Smooth muscle cell (in vitro differentiated cells): ENCODE measurements around the gene PDC. TPM values are rescaled to one million over a fixed set of nuclear protein-coding genes. Genes with fewer than 3 reads are reported as not detected.

Experiments
- DNase-seq: peaks from one replicate; lab custom pipeline; 2025; ENCODE audit not compliant: unreplicated experiment; lab: John Stamatoyannopoulos, UW
- H2AFZ ChIP-seq: fragments of 200-600 bp; sonication (generic); 2 replicates; pipeline ENCODE4 v1.6.0; 2016; ENCODE audit warnings: antibody characterized with exemption, low read depth, mild to moderate bottlenecking
- H3F3A ChIP-seq: fragments of 200-600 bp; sonication (generic); 2 replicates; pipeline ENCODE4 v1.6.0; 2017; ENCODE audit warnings: antibody characterized with exemption, low read depth
- H3K27ac ChIP-seq: fragments of 200-600 bp; sonication (generic); 2 replicates; pipeline ENCODE4 v1.5.1; 2016; ENCODE audit warnings: low read depth, mild to moderate bottlenecking
- H3K27me3 ChIP-seq: fragments of 200-600 bp; sonication (generic); 2 replicates; pipeline ENCODE4 v1.6.1; 2016; ENCODE audit warnings: low read depth, mild to moderate bottlenecking
- H3K36me3 ChIP-seq: fragments of 200-600 bp; sonication (generic); 2 replicates; pipeline ENCODE4 v1.5.1; 2016; ENCODE audit warnings: low read depth
- H3K4me1 ChIP-seq: fragments of 200-600 bp; sonication (generic); 2 replicates; pipeline ENCODE4 v1.5.1; 2016; ENCODE audit warnings: low read depth
- H3K4me2 ChIP-seq: fragments of 200-600 bp; sonication (generic); 2 replicates; pipeline ENCODE4 v1.6.0; 2016; ENCODE audit warnings: mild to moderate bottlenecking
- H3K4me3 ChIP-seq: fragments of 200-600 bp; sonication (generic); 2 replicates; pipeline ENCODE4 v1.5.1; 2016; ENCODE audit warnings: mild to moderate bottlenecking
- H3K79me2 ChIP-seq: fragments of 200-600 bp; sonication (generic); 2 replicates; pipeline ENCODE4 v1.6.0; 2016; ENCODE audit warnings: low read depth, mild to moderate bottlenecking
- H3K9ac ChIP-seq: fragments of 200-600 bp; sonication (generic); 2 replicates; pipeline ENCODE4 v1.6.0; 2016; ENCODE audit warnings: low read depth
- H3K9me3 ChIP-seq: fragments of 200-600 bp; sonication (generic); replicated peaks from 2 replicates; pipeline ENCODE4 v1.5.1; 2016; ENCODE audit warnings: low read depth
- H4K20me1 ChIP-seq: fragments of 200-600 bp; sonication (generic); 2 replicates; pipeline ENCODE4 v1.6.0; 2016; ENCODE audit warnings: low read depth
- CTCF ChIP-seq: fragments of 200-600 bp; sonication (generic); IDR thresholded peaks from 2 replicates; pipeline ENCODE4 v1.5.1; 2017; ENCODE audit warnings: borderline replicate concordance, mild to moderate bottlenecking, antibody characterized with exemption; ENCODE audit not compliant: insufficient read depth, poor library complexity, severe bottlenecking
- WGBS: methylation state at CpG from one replicate; pipeline ENCODE4 v1.1.7; 2016; ENCODE audit warnings: low lambda C conversion rate; 5-methylcytosine and 5-hydroxymethylcytosine counted together
- polyA plus RNA-seq: library from polyadenylated mRNA; unstranded; fragments of >200 nt; fragmentation: Nextera tagmentation; extraction: Ambion mirVana; gene quantifications from 2 replicates; pipeline ENCODE4 v1.2.1, GENCODE V29; 2016
- total RNA-seq: library from RNA; depleted of rRNA; stranded (reverse); fragments of >200 nt; gene quantifications from 2 replicates; pipeline ENCODE4 v1.2.3, GENCODE V29; 2014

PDC gene
- total and polyA plus RNA-seq, 2 experiments from 2014 or later, result not detected

- no peak overlapping the region for H3K27ac ChIP-seq
- H4K20me1 ChIP-seq, result no peaks in the 10 kb centered on the region
- peaks cover 20% of the 10 kb centered on the region for H3K36me3 ChIP-seq
- H3K4me1 ChIP-seq, result no peaks in the 10 kb centered on the region
- no peak overlapping the region for H3K4me2 ChIP-seq
- no peaks in the 10 kb centered on the region for H3K79me2 ChIP-seq
- H3K4me3 ChIP-seq, result no peak overlapping the region
- no peaks in the 10 kb centered on the region for H3F3A ChIP-seq
- no peaks in the 10 kb centered on the region for H3K9me3 ChIP-seq
- H3K9ac ChIP-seq, result no peak overlapping the region
- no peak for DNase-seq
- H3K27me3 ChIP-seq, result no peaks in the 10 kb centered on the region
- TF ChIP-seq CTCF, result no peak
- no peak overlapping the region for H2AFZ ChIP-seq
These were observed 40.6 kb downstream of the PDC start for GRCh38 chr1:186420311-186420710.

GRCh38 chr1:186418503-186418902, 42.4 kb downstream of the PDC start:
- whole genome bisulfite sequencing, result 88% methylated on average over 4 of the region's 4 CpGs
- no peak overlapping the region for H3K9ac ChIP-seq
- no peaks in the 10 kb centered on the region for H3K4me1 ChIP-seq
- H2AFZ ChIP-seq, result no peak overlapping the region
- no peaks in the 10 kb centered on the region for H3K27me3 ChIP-seq
- no peak overlapping the region for H3K4me2 ChIP-seq
- no peak for DNase-seq
- H3F3A ChIP-seq, result no peaks in the 10 kb centered on the region
- no peaks in the 10 kb centered on the region for H4K20me1 ChIP-seq
- peaks cover 20% of the 10 kb centered on the region for H3K36me3 ChIP-seq
- no peak overlapping the region for H3K4me3 ChIP-seq
- no peaks in the 10 kb centered on the region for H3K79me2 ChIP-seq
- no peak for TF ChIP-seq CTCF
- H3K27ac ChIP-seq, result no peak overlapping the region
- H3K9me3 ChIP-seq, result no peaks in the 10 kb centered on the region

GRCh38 chr1:186413319-186413718, 47.6 kb downstream of the PDC start:
- Histone ChIP-seq H3K4me1 (no peaks in the 10 kb centered on the region), H3K36me3 (peaks cover 17% of the 10 kb centered on the region), H3K79me2 (no peaks in the 10 kb centered on the region), H2AFZ (no peak overlapping the region), H3K27ac (no peak overlapping the region), H3K9ac (no peak overlapping the region), H3F3A (no peaks in the 10 kb centered on the region), H4K20me1 (no peaks in the 10 kb centered on the region), H3K4me3 (no peak overlapping the region), H3K9me3 (no peaks in the 10 kb centered on the region), H3K4me2 (no peak overlapping the region), H3K27me3 (no peaks in the 10 kb centered on the region)
- WGBS, result 79% methylated on average over 1 of the region's 1 CpG
- no peak for DNase-seq
- TF ChIP-seq CTCF, result no peak

GRCh38 chr1:186409091-186409490, 51.8 kb downstream of the PDC start:
- no peak for TF ChIP-seq CTCF
- Histone ChIP-seq H3K27ac (no peak overlapping the region), H3F3A (no peaks in the 10 kb centered on the region), H3K4me1 (no peaks in the 10 kb centered on the region), H4K20me1 (no peaks in the 10 kb centered on the region), H3K4me2 (no peak overlapping the region), H3K9ac (no peak overlapping the region), H3K36me3 (peaks cover 37% of the 10 kb centered on the region), H3K9me3 (no peaks in the 10 kb centered on the region), H3K27me3 (no peaks in the 10 kb centered on the region), H3K79me2 (no peaks in the 10 kb centered on the region), H3K4me3 (no peak overlapping the region), H2AFZ (no peak overlapping the region)
- DNase-seq, result no peak
- 96% methylated on average over 3 of the region's 3 CpGs for WGBS
